PC-3 (cell line): Measurements from ENCODE around the gene HOXD10. TPM values are rescaled to one million over a fixed set of nuclear protein-coding genes. Genes with fewer than 3 reads are reported as not detected.
A peak's percentile ranks its signal among the peaks of the same experiment; 100 is the strongest.

Experiments used
- ATAC-seq: fragments of 200-7000 bp; cut with Tn5 transposase; 2 replicates; pipeline ENCODE4 v1.9.1; 2020; ENCODE audit warnings: mild to moderate bottlenecking, moderate library complexity
- BruUV-seq: library from RNA; stranded (reverse); fragments of 400-500 nt; replicated peaks from 2 replicates; lab custom pipeline; 2021; lab: Mats Ljungman, UMichigan
- CTCF ChIA-PET: fragments of 300-600 bp; sonication (Branson Sonifier 250); formaldehyde crosslinking; loops from one replicate; lab custom pipeline; 2022; ENCODE audit warnings: antibody characterized with exemption; lab: Charles Lee
- POLR2A ChIA-PET: fragments of 300-600 bp; sonication (Branson Sonifier 250); formaldehyde crosslinking; loops from one replicate; lab custom pipeline; 2022; ENCODE audit warnings: antibody characterized with exemption; ENCODE audit not compliant: unreplicated experiment; lab: Charles Lee
- DNase-seq: peaks from one replicate; pipeline ENCODE4 v3.0.0-alpha.2; 2015
- H2AFZ ChIP-seq: fragments of 300-600 bp; sonication (generic); 2 replicates; pipeline ENCODE4 v1.6.0; 2016; ENCODE audit warnings: antibody characterized with exemption, low read length
- H3F3A ChIP-seq: fragments of 300-600 bp; sonication (generic); one replicate; pipeline ENCODE4 v1.6.0; 2017; ENCODE audit warnings: antibody characterized with exemption, low read length, control low read depth, mild to moderate bottlenecking; ENCODE audit not compliant: unreplicated experiment
- H3K27ac ChIP-seq: fragments of 300-600 bp; sonication (generic); 2 replicates; pipeline ENCODE4 v1.5.1; 2016; ENCODE audit warnings: mild to moderate bottlenecking, low read length
- H3K27me3 ChIP-seq: fragments of 300-600 bp; sonication (generic); 2 replicates; pipeline ENCODE4 v1.6.1; 2016; ENCODE audit warnings: low read length, mixed read lengths
- H3K36me3 ChIP-seq: fragments of 300-600 bp; sonication (generic); 2 replicates; pipeline ENCODE4 v1.6.1; 2016; ENCODE audit warnings: low read depth, mixed run types, low read length, mixed read lengths
- H3K4me1 ChIP-seq: fragments of 300-600 bp; sonication (generic); 2 replicates; pipeline ENCODE4 v1.5.1; 2016; ENCODE audit warnings: low read length; ENCODE audit not compliant: insufficient read depth
- H3K4me2 ChIP-seq: fragments of 300-600 bp; sonication (generic); 2 replicates; pipeline ENCODE4 v1.6.0; 2016; ENCODE audit warnings: low read length
- H3K4me3 ChIP-seq: fragments of 300-600 bp; sonication (generic); 2 replicates; pipeline ENCODE4 v1.5.1; 2016; ENCODE audit warnings: mild to moderate bottlenecking, low read length, mixed read lengths
- H3K79me2 ChIP-seq: fragments of 300-600 bp; sonication (generic); 2 replicates; pipeline ENCODE4 v1.6.1; 2017; ENCODE audit warnings: low read length, mixed read lengths
- H3K9ac ChIP-seq: fragments of 300-600 bp; sonication (generic); 2 replicates; pipeline ENCODE4 v1.6.0; 2016; ENCODE audit warnings: mild to moderate bottlenecking, low read length
- H3K9me2 ChIP-seq: fragments of 300-600 bp; sonication (generic); replicated peaks from 2 replicates; pipeline ENCODE4 v1.6.1; 2016; ENCODE audit warnings: mixed run types, low read length, mixed read lengths
- H3K9me3 ChIP-seq: fragments of 300-600 bp; sonication (generic); 2 replicates; pipeline ENCODE4 v1.6.1; 2016; ENCODE audit warnings: low read length, mixed read lengths
- H4K20me1 ChIP-seq: fragments of 300-600 bp; sonication (generic); 2 replicates; pipeline ENCODE4 v1.6.1; 2016; ENCODE audit warnings: low read length, mixed read lengths
- CTCF ChIP-seq: fragments of 300-600 bp; sonication (generic); conservative IDR thresholded peaks from 2 replicates; pipeline ENCODE4 v1.5.1; 2017; ENCODE audit warnings: antibody characterized with exemption, low read depth, mild to moderate bottlenecking, low read length
- EZH2 ChIP-seq: fragments of 300-600 bp; sonication (generic); IDR thresholded peaks from one replicate; pipeline ENCODE4 v1.6.1; 2017; ENCODE audit warnings: antibody characterized with exemption, mild to moderate bottlenecking, low read length; ENCODE audit not compliant: unreplicated experiment
- EZH2phosphoT487 ChIP-seq: fragments of 300-600 bp; sonication (generic); IDR thresholded peaks from 2 replicates; pipeline ENCODE4 v1.6.1; 2018; ENCODE audit warnings: mild to moderate bottlenecking, antibody characterized with exemption, low read length, borderline replicate concordance
- intact Hi-C: fragments of 100-400 bp; cut with micrococcal nuclease; formaldehyde crosslinking; loops from 2 replicates; pipeline ENCODE4 v1.9.0; 2023
- total RNA-seq: library from RNA; depleted of rRNA; stranded (reverse); fragments of >200 nt; gene quantifications from 2 replicates; pipeline ENCODE4 v1.2.3, GENCODE V29; 2014

Gene HOXD10
- total RNA-seq, 1 experiment from 2014 or later, result not detected

GRCh38 chr2:176140513-176141317 lies 24.1 kb downstream of the HOXD10 start:
- no TSS peak for BruUV-seq
- peaks cover 9% of the 10 kb centered on the region for H3K4me1 ChIP-seq
- POLR2A ChIA-PET, result interaction anchor here (0.6 kb wide), 1 partner anchor 307 kb away, joined by 13 read pairs; no protein-coding TSS in a partner anchor
- no peaks in the 10 kb centered on the region for H3K27me3 ChIP-seq
- no peaks in the 10 kb centered on the region for H3F3A ChIP-seq
- intact Hi-C loops, result loop anchor here (1.0 to 5.0 kb wide), 5 partner anchors 187 to 512 kb away; no protein-coding TSS in a partner anchor
- CTCF ChIA-PET, result interaction anchor here (0.6 to 2.1 kb wide), 15 partner anchors 40 to 1583 kb away, joined by 3 to 52 read pairs (median 6); no protein-coding TSS in a partner anchor
- peak overlapping the region; percentile 74 for H2AFZ ChIP-seq
- ATAC-seq (peak; percentile 68), DNase-seq (peak; percentile 85)
- peak overlapping the region; percentile 84 for H3K4me2 ChIP-seq
- peak overlapping the region; percentile 75 for H3K4me3 ChIP-seq
- no peaks in the 10 kb centered on the region for H3K9me2 ChIP-seq
- TF ChIP-seq EZH2phosphoT487 (no peak), EZH2 (no peak), CTCF (peak; percentile 94)
- H4K20me1 ChIP-seq, result no peaks in the 10 kb centered on the region
- H3K79me2 ChIP-seq, result peaks cover 21% of the 10 kb centered on the region
- H3K36me3 ChIP-seq, result no peaks in the 10 kb centered on the region
- no peaks in the 10 kb centered on the region for H3K9me3 ChIP-seq
- H3K9ac ChIP-seq, result peak overlapping the region; percentile 69
- no peak overlapping the region for H3K27ac ChIP-seq

- Histone ChIP-seq H3K4me1 (peaks cover 7% of the 10 kb centered on the region), H3K27me3 (no peaks in the 10 kb centered on the region), H3K9me3 (no peaks in the 10 kb centered on the region), H3F3A (no peaks in the 10 kb centered on the region), H3K4me2 (no peak overlapping the region), H2AFZ (no peak overlapping the region), H3K79me2 (peaks cover 16% of the 10 kb centered on the region), H3K27ac (no peak overlapping the region), H3K36me3 (no peaks in the 10 kb centered on the region), H3K9me2 (no peaks in the 10 kb centered on the region), H3K4me3 (no peak overlapping the region), H4K20me1 (no peaks in the 10 kb centered on the region), H3K9ac (no peak overlapping the region)
- ATAC-seq, result no peak
- ChIA-PET CTCF (no interaction called here), POLR2A (interaction anchor here (0.6 kb wide), 1 partner anchor 1006 kb away, joined by 5 read pairs; no protein-coding TSS in a partner anchor)
- DNase-seq, result no peak
- TF ChIP-seq EZH2phosphoT487 (no peak), EZH2 (no peak), CTCF (no peak)
- intact Hi-C loops, result loop anchor here (5.0 kb wide), 1 partner anchor 185 kb away; no protein-coding TSS in a partner anchor
- no TSS peak for BruUV-seq
These were observed 25.7 kb downstream of the HOXD10 start for GRCh38 chr2:176142281-176142680.
